Measurements from ENCODE around the gene HDDC3. TPM values are rescaled to one million over a fixed set of nuclear protein-coding genes. Genes with fewer than 3 reads are reported as not detected.

Gene HDDC3
- total RNA-seq, 1 donor from 2014 or later = 16.0 TPM

- H3K4me1 ChIP-seq = peaks cover 12% of the 10 kb centered on the region
- H3K36me3 ChIP-seq = peaks cover 100% of the 10 kb centered on the region
- H3K27me3 ChIP-seq (ENCODE audit: low read depth) = no peaks in the 10 kb centered on the region
- intact Hi-C loops (cut with DNase I) = no loop called here
- peak; percentile 36 for DNase-seq
- no peak for TF ChIP-seq CTCF (IDR thresholded peaks at IDR 0.05)
- peak overlapping the region; percentile 21 for H3K4me3 ChIP-seq
- ATAC-seq = no peak
- H3K9me3 ChIP-seq = no peaks in the 10 kb centered on the region
- H3K27ac ChIP-seq = peak overlapping the region; percentile 49
Measured at GRCh38 chr15:90916461-90916860, 15.9 kb downstream of the HDDC3 start.

- ATAC-seq (peak; percentile 72 to 80), DNase-seq (peak; percentile 87)
- peaks cover 100% of the 10 kb centered on the region for H3K36me3 ChIP-seq
- no peaks in the 10 kb centered on the region for H3K9me3 ChIP-seq
- H3K27ac ChIP-seq = peak overlapping the region; percentile 49
- peaks cover 12% of the 10 kb centered on the region for H3K4me1 ChIP-seq
- TF ChIP-seq CTCF (IDR thresholded peaks at IDR 0.05) = no peak
- peak overlapping the region; percentile 21 for H3K4me3 ChIP-seq
- intact Hi-C loops (cut with DNase I) = no loop called here
- no peaks in the 10 kb centered on the region for H3K27me3 ChIP-seq (ENCODE audit: low read depth)
Measured at GRCh38 chr15:90915808-90916440, 16.4 kb downstream of the HDDC3 start.

DNA sequence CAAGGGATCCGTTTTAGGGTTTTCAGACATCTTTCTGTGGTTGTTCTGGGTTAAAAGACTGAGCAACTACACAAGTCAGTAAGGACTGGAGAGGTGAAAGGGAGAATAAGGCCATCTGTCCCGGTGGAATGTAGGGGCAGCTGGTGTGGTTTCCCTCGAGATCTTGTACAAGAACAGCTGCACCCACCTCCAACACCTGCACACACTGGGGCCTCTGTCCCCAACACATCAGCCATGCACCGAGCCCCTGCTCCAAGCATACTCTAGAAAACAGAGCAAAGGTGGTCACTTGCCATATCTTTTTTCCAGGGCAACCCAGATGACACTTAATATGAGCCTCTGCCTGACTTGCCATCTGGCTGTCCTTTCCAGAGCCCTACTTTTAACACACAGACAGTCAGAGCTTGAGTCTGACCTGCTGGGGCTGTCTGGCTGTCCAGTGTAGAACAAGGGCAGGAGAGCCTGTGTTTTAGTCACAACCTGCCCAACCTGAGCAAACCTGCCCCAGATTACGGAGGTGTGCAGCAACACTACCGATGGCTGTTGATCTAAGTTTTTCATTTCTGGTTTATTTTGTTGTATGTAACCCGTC, 17.0 kb downstream of the HDDC3 start:
- peaks cover 12% of the 10 kb centered on the region for H3K4me1 ChIP-seq
- TF ChIP-seq CTCF (IDR thresholded peaks at IDR 0.05) = no peak
- H3K9me3 ChIP-seq = no peaks in the 10 kb centered on the region
- ATAC-seq (no peak), DNase-seq (peak; percentile 34)
- no peaks in the 10 kb centered on the region for H3K27me3 ChIP-seq (ENCODE audit: low read depth)
- intact Hi-C loops (cut with DNase I) = no loop called here
- no peak overlapping the region for H3K4me3 ChIP-seq
- peak overlapping the region; percentile 58 for H3K27ac ChIP-seq
- H3K36me3 ChIP-seq = peaks cover 100% of the 10 kb centered on the region

- Histone ChIP-seq H3K27me3 (ENCODE audit: low read depth) (no peaks in the 10 kb centered on the region), H3K4me1 (peaks cover 12% of the 10 kb centered on the region), H3K9me3 (no peaks in the 10 kb centered on the region), H3K4me3 (no peak overlapping the region), H3K27ac (peak overlapping the region; percentile 58), H3K36me3 (peaks cover 100% of the 10 kb centered on the region)
- intact Hi-C loops (cut with DNase I) = no loop called here
- ATAC-seq (peak; percentile 21 to 31), DNase-seq (peak; percentile 69)
- TF ChIP-seq CTCF (IDR thresholded peaks at IDR 0.05) = no peak
Measured at GRCh38 chr15:90914305-90915080, 17.9 kb downstream of the HDDC3 start.

DNA sequence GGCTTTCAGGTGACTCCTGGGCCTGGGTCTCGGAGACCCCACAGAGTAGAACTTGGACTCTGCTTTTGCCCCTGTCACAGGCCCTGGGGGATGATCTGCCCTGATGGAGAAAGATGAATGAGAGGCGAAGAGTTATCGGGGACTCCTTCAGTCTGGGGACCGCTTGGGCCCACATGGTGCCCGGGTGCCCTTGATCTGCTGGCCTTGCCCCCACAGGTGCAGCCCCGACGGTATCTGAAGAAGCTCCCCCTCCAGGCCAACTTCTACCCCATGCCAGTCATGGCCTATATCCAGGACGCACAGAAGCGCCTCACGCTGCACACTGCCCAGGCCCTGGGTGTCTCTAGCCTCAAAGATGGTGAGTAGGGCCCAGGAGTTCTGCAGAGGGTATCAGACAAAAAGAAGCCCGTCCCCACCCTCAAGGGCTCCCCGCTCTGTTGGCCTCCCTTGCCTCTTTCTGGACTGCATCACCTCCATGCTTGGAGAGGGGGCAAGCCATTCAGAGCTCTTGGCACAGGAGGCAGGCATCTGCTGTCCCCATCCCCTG, 18.9 kb downstream of the HDDC3 start:
- Histone ChIP-seq H3K27ac (no peak overlapping the region), H3K36me3 (peaks cover 100% of the 10 kb centered on the region)
- TF ChIP-seq CTCF (IDR thresholded peaks at IDR 0.05) = no peak

More for the DNA sequence above, 18.9 kb downstream of the HDDC3 start:
- intact Hi-C loops (cut with DNase I) = no loop called here
- peak; percentile 39 for DNase-seq
- Histone ChIP-seq H3K27me3 (ENCODE audit: low read depth) (no peaks in the 10 kb centered on the region), H3K4me1 (peaks cover 12% of the 10 kb centered on the region), H3K4me3 (no peak overlapping the region), H3K9me3 (no peaks in the 10 kb centered on the region)
- ATAC-seq = no peak
